Stimulated activated CD4-positive, alpha-beta T cell treated with anti-CD3 and anti-CD28 coated beads, Interleukin-4, amount 100 ng/mL, for 48 hours (primary cell): Measurements from ENCODE around the gene INPP4B.

Source experiments
- DNase-seq, 2 donors: peaks; one replicate each; pipeline ENCODE4 v3.0.0-alpha.2; 2020; ENCODE audit warnings: low read depth in 2 of 2

Gene INPP4B

DNA sequence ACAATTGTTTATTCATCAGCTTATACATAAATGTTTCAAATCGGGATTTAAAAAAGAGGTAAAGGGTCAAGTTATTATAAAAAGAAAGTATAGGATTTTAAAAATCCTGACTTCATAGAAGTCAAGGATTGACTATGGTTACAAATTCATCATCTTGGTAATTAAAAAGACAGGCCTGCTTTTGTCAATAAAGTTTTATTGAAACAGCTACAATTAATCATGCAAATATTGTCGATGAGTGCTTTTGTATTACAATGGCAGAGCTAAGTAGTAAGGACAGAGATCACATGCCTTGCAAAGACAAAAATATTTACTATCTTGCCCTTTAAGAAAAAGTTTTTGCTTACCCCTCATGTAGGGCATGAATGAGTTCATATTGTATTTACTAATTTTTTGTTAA, 614.3 kb downstream of the INPP4B start:
- DNase-seq: no peak

DNA sequence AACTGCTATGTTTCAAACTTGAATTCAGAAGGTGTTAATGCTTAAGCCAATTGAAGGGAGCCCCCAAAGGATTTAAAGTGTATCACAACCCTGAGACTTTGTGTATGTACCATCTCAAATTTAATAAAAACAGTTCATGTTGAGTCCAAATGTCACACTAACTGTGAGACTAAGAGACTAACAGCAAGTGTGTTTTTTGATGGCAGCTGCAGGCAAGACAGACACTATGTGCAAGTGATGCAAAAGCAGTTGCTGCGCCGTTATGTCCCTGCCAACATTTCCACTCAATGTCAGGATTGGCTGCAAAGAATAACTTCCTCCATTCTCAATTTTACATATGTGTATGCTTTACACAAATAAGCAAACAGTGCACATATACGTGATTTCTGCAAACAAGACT, 615.1 kb downstream of the INPP4B start:
- no peak for DNase-seq

DNA sequence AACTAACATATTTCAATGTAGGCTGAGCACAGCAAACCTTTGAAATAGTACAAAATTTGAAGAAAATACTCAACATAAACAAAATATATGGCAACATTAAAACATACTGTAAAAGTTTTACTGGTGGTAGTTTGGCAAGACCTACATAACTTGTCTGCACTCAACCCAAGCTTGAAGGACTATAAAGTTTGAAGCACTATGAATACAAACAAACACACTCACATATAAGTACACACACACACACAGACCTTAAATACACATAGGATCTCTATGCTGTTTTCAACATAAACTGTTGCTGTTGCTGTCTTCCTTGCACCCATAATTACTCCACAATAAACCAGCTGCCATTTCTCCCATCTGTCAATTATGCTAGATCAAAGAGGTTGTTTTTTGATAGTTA, 620.1 kb downstream of the INPP4B start:
- DNase-seq: no peak

DNA sequence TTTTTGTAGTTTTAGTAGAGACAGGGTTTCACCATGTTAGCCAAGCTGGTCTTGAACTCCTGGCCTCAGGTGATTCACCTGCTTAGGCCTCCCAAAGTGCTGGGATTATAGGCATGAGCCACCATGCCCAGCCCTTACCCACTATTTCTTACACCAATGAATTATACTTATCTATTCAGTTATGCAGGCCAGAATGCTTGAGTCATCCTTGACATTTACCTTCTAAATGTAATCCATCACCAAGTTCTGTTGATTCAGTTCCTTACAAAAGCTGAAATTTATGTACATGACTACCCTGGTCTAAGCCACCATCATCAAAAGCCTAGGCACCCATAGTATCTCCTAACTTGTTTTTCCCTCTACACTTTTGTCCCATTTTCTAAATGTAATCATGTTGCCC, 624.0 kb downstream of the INPP4B start:
- DNase-seq: no peak

DNA sequence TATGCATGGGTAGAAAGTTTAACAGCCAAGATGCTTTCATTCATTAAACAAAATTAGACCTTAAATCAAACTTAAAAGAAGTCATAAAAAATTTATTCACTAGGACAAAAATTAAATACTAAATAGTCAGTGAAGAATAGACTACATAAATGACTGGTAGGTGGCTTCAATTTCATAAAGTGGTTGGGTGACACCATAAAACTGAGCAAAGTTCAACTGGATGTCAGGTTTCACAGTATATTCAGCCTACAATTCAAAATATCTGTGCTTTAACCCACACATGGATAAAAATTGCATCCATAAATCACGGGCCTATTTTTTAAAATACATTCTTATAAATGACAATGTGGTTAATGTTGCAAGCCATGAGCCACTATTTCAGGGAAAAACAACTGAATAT, 627.4 kb downstream of the INPP4B start:
- DNase-seq: no peak

DNA sequence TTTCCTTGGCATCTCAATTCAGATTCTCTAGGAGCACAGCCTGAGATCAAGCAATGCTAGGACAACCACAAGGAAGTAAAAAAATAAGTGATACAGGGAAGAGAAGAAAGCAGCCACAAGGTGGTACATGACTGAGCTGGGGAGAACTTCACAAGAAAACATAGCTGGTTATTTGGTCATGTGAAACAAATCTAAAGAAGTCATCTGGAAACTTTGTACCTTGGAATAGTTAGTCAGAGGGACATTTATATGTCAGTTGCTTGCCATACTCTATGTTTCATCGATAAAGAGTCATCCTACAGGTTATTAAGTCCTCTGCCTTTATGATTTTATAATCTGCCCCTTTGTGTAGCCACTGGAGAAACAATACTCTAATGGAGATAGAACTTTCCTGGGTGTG, 634.7 kb downstream of the INPP4B start:
- no peak for DNase-seq

DNA sequence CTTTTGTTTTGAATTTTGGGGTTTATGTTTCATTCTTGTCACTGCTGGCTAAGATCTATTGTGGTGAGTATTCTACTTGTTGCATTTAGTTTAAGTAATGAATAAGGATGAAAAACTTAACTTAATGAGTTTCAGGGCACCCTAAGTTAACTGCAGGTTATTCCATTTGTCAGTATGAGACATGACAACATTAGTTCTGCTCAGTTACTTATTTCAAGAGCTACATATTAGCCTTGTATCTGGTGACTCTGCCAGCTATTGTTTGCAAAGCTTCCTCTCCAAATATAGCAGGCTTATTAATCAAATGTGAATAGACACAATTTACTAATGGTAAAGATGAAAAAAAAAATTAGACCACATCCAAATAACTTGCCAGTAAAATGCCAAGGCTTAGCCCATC, 642.6 kb downstream of the INPP4B start:
- DNase-seq: no peak

DNA sequence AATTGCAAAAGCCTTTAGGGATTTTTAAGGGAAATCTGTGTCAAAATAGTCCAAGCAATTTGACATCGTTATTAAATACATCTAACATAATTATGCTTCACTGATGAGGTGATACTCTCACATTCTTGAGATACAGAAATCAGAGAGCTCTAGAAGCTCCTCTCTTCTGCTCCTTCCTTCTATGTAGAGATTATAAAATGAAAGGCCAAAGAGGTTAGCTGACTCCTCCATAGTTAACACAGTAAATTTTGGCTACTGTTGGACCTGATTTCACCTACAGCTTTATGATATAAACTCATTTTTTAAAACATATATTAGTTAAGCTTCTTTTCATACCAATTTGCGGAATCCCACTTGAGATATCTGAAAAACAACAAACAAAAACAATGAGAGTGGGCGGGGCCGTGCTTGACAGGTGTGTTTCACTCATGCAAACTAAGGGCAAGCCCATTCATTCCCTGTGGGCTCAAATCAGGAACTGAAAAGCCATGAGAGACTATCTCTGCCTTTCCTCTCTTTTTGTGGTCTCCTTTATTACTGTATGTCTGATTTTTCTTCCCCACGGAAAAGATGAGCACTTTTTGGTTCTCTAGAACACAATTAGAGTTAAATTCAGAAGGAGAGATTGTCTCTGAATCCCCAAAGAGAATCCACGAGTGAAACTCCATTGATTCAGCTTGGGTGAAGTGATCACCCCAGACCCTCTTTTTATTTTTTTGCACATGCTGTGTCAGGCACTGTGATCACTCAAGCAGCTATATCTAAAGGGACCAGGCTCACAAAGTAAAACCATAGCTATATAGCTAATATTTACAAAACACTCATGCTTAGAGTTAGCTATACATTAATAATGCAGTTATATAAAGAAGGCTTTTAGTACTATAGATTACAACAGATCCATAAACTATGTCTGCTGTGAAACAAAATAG, 643.4 kb downstream of the INPP4B start:
- no peak for DNase-seq

DNA sequence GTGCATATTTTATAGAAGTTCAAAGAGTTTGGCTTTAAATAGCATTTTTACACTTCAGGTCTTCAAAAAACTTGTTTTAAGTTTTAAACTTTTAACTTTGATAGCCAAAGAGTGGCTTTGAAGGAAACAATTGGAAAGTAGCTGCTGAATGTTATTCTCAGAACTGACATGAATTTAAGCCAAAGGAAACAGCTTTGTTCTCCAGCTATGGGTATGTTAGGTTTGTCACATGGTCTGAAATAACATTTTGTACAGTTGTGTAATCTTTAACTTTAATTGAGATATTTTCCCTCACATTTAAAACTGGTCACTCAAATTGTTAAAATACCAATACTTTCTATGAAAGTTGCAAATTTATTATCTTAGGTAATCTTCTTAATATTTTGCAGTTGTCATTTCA, 645.1 kb downstream of the INPP4B start:
- no peak for DNase-seq

DNA sequence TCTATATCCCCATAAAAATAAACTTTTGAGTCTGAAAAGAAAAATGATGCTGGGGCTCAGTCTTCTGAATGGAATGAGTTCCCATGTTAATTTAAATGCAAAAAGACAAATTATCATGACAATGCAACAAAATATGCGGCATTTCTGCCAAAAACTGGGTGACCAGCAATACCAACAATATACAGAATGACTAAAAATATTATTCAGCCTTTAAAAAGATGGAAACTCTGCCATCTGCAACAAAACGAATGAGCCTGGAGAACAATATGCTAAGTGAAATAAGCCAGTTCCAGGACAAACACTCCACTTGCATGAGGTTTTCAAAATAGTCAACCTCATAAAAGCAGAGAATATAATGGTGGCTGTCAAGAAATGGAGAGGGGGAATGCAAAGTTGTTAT, 651.2 kb downstream of the INPP4B start:
- DNase-seq: no peak

DNA sequence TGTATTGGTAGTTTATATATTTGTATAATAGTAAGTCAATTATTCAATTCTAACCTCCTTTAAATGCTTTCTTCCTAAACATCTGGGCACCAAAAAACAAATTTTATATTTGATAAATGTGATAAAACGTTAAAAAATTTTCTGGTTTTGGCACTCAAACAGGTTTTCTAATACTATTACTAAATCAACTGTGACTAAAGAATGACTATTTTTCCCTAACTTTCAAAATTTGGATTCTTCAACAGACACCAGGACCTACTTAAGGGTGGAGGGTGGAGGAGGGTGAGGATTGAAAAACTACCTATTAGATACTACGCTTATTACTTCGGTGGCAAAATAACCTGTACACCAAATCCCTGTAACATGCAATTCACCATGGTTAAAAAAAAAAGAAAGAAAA, 654.2 kb downstream of the INPP4B start:
- DNase-seq: no peak

DNA sequence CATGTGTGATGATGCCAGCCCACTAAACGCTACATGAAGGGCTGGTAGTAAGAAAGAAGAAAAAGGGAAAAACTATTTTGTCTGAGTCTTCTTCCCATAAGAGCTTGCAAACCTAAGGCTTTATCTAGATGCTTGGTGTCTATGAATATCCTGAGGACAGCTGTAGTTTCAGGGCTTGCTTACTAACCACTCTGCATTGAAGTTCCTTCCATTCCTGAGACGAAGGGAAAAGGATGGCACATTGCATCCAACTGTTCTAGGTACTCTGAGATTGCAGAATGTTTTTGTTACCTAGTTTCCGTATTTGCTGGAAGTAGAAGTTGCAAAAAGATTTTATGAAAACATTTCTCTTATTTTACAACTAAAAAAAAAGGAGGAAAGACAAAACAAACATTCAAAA, 665.1 kb downstream of the INPP4B start:
- DNase-seq: no peak

DNA sequence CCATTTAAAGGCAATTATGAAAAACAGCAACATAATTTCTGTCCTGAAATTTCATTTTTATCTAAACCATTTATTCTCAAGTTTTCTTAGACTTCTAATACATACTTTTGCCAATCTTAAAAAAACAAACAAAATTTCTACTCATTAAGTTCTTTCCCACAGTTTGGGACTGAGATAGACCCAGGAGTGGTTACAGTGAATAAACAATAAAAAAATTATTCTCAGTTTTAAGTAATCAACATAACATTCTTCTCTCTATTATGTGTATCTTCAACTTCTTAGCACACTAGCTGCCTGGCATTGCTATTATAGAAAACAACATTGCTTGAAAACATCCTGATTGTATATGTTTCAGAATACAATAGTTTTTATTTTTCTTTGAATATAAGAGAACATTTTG, 676.9 kb downstream of the INPP4B start:
- DNase-seq: no peak

DNA sequence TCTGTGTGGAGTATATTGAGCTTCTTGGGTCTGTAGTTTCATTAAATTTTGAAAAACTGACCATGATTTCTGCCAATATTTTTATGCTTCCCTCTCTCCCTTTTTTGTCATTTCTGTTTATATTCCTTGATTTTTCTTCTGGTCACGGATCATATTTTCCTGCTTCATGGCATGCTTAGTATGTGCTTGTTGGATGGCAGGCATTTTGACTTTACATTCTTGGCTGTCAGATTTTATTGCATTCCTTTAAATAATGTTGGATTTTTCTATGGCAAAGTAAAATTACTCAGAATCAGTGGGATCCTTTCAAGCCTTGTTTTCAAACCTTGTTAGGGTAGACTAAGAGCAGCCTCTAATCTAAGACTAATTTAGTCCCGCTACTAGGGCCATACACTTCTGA, 677.9 kb downstream of the INPP4B start:
- no peak for DNase-seq

DNA sequence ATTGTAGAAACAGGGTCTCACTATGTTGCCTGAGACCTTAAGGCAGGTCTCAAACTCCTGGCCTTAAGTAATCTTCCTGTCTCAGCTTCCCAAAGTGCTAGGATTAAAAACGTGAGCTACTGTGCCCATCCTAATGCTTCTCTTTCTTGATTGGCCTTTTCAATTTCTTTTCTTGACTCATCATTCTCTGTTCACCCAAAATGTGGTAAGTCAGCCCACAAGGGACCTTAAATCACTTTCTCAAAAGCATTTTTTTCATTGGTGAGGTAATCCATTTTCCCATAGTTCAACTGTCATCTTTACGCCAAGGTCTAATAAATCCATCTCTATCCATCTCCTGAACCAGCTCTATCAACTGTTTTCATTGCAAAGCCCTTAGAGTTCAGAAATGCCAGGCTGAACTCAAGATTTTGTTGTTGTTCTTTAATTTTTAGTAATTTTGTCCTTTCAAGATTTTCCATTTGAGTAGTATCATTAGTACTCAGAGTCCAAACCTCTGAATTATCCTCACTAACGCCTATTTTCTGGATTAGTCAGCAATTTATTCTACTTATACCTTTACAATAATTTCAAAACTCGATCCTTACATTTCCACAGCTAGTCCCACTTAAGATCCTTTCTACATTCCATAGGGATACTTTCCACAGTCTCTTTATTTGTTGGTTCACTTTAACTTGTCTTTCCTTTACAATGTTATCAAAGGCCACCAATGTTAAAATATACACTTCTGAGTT, 681.2 kb downstream of the INPP4B start:
- no peak for DNase-seq

DNA sequence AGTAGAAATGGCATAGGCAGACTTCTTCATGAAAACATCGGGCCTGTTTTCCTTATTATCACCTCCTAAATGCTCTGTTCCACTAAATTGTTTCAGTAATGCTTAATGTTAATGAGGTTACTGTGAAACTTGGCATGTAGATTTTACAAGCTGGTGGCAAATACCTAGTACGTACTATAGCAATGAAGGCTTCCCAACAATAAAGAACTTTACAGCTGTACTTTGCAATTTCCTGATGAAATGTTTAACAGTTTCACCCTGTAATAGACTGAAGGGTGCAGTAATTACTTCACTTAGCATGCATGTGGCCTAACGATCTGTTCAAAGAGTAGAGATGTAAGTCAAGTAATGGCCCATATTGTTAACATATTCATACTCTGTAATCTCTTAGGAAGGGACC, 685.0 kb downstream of the INPP4B start:
- no peak for DNase-seq

DNA sequence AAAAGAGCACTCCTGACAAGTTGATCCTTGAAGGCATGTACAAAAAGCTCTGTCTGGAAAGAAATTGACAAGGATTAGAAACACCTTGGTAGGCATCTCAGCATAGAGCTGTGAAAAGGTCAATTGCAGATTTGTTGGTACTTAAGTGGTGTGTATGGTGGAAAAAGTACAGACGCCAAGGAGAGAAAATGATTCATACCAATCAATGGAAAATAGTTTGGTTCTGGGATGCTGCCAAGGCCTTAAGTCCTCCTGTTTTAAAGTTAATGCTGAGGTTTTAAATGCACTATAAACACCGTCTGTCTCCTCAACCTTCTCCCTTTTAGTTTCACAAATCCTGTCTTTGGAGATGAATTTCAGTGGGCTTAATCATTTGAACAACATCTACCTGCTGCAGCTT, 685.6 kb downstream of the INPP4B start:
- no peak for DNase-seq

DNA sequence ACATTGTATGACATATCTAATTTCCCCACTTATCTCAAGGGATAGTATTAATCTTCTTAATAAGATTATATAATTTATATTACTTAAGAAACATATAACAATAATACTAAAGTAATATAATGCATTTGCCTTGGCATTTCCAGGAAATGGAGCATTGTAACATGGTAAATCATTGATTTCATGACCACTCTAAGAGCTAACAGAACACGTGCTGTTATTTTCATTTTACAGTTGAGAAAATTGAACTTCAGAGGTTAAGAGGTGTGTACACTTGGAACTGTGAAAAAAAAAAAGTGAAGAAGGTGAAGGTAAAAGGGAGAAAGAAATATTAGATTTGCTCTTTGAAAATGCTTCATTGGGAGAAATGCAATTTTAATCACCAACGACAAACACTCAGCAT, 687.1 kb downstream of the INPP4B start:
- DNase-seq: no peak

DNA sequence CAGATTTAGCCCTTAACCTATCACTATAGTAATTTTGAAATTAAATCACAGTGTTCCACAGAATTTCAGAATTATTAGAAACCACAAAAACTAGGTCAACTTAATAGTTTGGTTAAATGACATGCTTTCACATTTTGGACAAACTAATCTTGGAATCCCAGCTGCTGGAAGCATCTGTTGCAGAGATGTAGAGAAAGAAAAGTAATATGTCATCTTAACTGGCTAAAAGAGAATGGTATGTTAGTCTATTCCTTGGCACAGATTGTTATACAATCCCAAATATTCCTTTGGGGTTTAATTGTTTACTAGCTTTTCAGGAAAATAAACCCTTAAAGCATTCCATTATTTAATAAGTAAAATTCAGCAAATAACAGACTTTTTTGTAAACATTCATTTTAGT, 689.8 kb downstream of the INPP4B start:
- DNase-seq: no peak

DNA sequence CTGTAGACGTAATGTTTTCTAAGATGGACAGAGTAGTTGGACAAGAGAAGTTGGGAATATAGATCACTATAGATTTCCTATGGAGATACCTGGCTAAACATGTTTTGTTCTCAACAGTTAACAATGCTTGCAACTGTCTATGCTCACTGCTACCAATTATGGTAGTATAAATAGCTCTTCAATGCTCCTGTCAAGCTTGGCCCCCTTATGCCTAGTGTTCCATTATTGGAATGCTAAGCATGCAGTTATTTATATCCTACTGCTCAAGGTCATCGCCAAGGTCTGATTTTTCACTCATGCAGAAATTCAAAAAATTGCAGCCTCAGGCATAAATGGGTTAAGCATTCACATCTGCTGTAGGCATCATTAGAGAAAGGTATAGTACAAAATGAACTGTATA, 690.8 kb downstream of the INPP4B start:
- no peak for DNase-seq

DNA sequence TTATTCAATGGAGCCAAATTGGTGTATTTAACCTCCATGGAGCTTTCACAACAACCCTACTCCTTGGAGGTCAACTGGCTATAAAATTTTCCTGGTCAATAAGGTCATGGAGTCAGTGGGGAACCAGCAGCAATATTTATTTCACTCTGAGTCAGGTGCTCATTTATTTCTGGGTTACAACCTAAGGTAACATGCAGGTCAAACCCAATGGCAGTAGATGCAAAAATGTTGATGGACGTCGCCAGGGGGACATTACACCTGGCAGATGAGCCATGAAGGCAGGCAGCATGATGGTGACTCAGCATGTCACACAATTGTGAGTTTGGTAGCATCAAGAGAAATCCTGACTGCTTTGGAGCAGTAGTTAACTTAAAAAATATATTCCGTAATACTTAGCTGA, 695.6 kb downstream of the INPP4B start:
- DNase-seq: no peak

DNA sequence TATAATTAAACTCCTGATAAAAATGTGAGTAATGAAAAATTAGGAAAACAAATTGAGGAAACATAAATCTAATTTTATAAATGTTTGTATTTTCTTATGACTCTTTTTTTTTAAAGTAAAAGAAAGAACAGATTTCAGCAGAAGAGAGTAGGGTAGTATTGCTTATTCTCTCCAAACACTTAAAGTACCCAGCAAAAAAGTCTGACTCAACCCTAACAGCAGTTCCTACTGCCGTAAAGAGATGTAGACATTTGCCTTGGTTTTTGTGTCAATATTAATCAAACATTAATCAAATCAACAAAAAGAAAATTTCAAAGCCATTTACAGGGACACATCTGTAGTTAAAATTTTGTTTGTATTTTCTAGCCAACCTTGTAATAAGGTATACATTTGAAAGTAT, 701.3 kb downstream of the INPP4B start:
- no peak for DNase-seq

DNA sequence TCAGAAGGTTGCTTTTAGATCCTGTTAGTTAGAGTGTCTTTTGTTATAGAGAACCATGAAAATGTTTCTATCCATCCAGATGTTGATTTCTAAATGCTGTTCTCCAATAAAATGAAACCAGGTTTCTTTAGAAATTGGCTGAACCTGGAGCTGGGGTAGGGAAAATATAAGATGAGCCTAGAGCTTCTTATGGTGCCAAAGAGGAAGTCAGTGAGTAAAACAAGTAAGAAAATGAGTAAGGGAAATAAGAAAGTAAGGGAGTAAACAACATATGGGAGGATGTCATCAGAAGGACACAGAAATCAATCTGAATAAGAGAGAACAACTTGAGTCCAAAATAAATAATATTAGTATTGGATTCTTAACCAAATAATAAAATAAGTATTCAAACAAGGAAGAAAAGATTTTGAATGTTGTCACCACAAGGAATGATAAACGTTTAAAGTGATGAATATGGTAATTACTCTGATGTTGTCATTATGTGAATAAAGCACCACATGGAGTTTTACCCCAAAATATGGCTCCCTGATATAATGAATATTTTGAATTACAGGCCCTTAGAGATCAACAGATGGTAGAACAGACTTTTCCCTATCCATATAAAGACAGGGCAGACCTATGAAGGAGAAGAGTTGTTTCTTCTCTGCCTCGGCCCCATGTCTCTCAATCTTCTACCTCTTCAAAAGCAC, 703.6 kb downstream of the INPP4B start:
- no peak for DNase-seq
